ENCODE data around the gene ZNF607. TPM values are rescaled to one million over a fixed set of nuclear protein-coding genes. Genes with fewer than 3 reads are reported as not detected.

The ZNF607 gene
- total and polyA plus RNA-seq, 3 experiments from 2014 or later: 7.1 to 8.8 (median 7.7) TPM

- peaks cover 45 to 78% (median 70%) of the 10 kb centered on the region in 3 donors for H3K36me3 Mint-ChIP-seq
- Histone ChIP-seq H3K27me3 (ENCODE audit: insufficient read depth, low read length, poor library complexity, severe bottlenecking) (no peaks in the 10 kb centered on the region), H3K36me3 (ENCODE audit: insufficient read depth, low read length) (peaks cover 9% of the 10 kb centered on the region), H3K27ac (ENCODE audit: low read depth, low read length) (no peak overlapping the region), H3K9me3 (ENCODE audit: low read length) (peaks cover 6% of the 10 kb centered on the region), H3K4me3 (ENCODE audit: low read length) (no peak overlapping the region), H3K4me1 (ENCODE audit: insufficient read depth, low read length) (no peaks in the 10 kb centered on the region)
- DNase-seq: no peak
- no peaks in the 10 kb centered on the region for H3K27me3 Mint-ChIP-seq
- peak overlapping the region in 1 of 8 donors; percentile 45 for H3K27ac Mint-ChIP-seq
- no peaks in the 10 kb centered on the region for H3K4me1 Mint-ChIP-seq
- no peak overlapping the region for H3K4me3 Mint-ChIP-seq
- CTCF ChIA-PET: no interaction called here
- POLR2A ChIA-PET: no interaction called here
- H3K9me3 Mint-ChIP-seq: peaks cover 18 to 59% (median 41%) of the 10 kb centered on the region in 5 donors
Observed at GRCh38 chr19:37706052-37706605, 13.4 kb downstream of the ZNF607 start.

- CTCF ChIA-PET: no interaction called here
- no peak overlapping the region for H3K4me3 ChIP-seq (ENCODE audit: low read length)
- H3K27ac Mint-ChIP-seq: no peak overlapping the region
- no peaks in the 10 kb centered on the region for H3K27me3 Mint-ChIP-seq
- no peaks in the 10 kb centered on the region for H3K27me3 ChIP-seq (ENCODE audit: insufficient read depth, low read length, poor library complexity, severe bottlenecking)
- peaks cover 10% of the 10 kb centered on the region for H3K36me3 ChIP-seq (ENCODE audit: insufficient read depth, low read length)
- DNase-seq: no peak
- H3K4me3 Mint-ChIP-seq: no peak overlapping the region
- no peaks in the 10 kb centered on the region for H3K4me1 ChIP-seq (ENCODE audit: insufficient read depth, low read length)
- POLR2A ChIA-PET: no interaction called here
- H3K4me1 Mint-ChIP-seq: no peaks in the 10 kb centered on the region
- no peak overlapping the region for H3K27ac ChIP-seq (ENCODE audit: low read depth, low read length)
- peaks cover 40 to 69% (median 53%) of the 10 kb centered on the region in 3 donors for H3K36me3 Mint-ChIP-seq
- peaks cover 27% of the 10 kb centered on the region for H3K9me3 ChIP-seq (ENCODE audit: low read length)
- H3K9me3 Mint-ChIP-seq: peaks cover 14 to 71% (median 51%) of the 10 kb centered on the region in 5 donors
Observed at GRCh38 chr19:37699057-37699456, 20.5 kb downstream of the ZNF607 start.

GRCh38 chr19:37698216-37698615 lies 21.3 kb downstream of the ZNF607 start:
- peak overlapping the region in 1 of 7 donors; percentile 22 for H3K4me3 Mint-ChIP-seq
- POLR2A ChIA-PET: no interaction called here
- CTCF ChIA-PET: no interaction called here
- H3K27me3 ChIP-seq (ENCODE audit: insufficient read depth, low read length, poor library complexity, severe bottlenecking): no peaks in the 10 kb centered on the region
- H3K27ac ChIP-seq (ENCODE audit: low read depth, low read length): no peak overlapping the region
- H3K4me3 ChIP-seq (ENCODE audit: low read length): no peak overlapping the region
- DNase-seq: no peak
- H3K36me3 Mint-ChIP-seq: peaks cover 37 to 63% (median 47%) of the 10 kb centered on the region in 3 donors
- H3K9me3 Mint-ChIP-seq: peaks cover 14 to 69% (median 51%) of the 10 kb centered on the region in 5 donors
- H3K27me3 Mint-ChIP-seq: no peaks in the 10 kb centered on the region
- peaks cover 10% of the 10 kb centered on the region for H3K36me3 ChIP-seq (ENCODE audit: insufficient read depth, low read length)
- H3K4me1 ChIP-seq (ENCODE audit: insufficient read depth, low read length): no peaks in the 10 kb centered on the region
- H3K9me3 ChIP-seq (ENCODE audit: low read length): peaks cover 27% of the 10 kb centered on the region
- no peaks in the 10 kb centered on the region for H3K4me1 Mint-ChIP-seq
- H3K27ac Mint-ChIP-seq: no peak overlapping the region

GRCh38 chr19:37695144-37695899 lies 24.2 kb downstream of the ZNF607 start:
- POLR2A ChIA-PET: no interaction called here
- H3K36me3 Mint-ChIP-seq: peaks cover 22 to 49% (median 36%) of the 10 kb centered on the region in 3 donors
- CTCF ChIA-PET: no interaction called here
- peaks cover 11 to 62% (median 38%) of the 10 kb centered on the region in 5 donors for H3K9me3 Mint-ChIP-seq
- no peaks in the 10 kb centered on the region for H3K27me3 Mint-ChIP-seq
- no peak overlapping the region for H3K27ac ChIP-seq (ENCODE audit: low read depth, low read length)
- no peak overlapping the region for H3K27ac Mint-ChIP-seq
- H3K9me3 ChIP-seq (ENCODE audit: low read length): peaks cover 25% of the 10 kb centered on the region
- H3K4me1 ChIP-seq (ENCODE audit: insufficient read depth, low read length): no peaks in the 10 kb centered on the region
- H3K4me3 ChIP-seq (ENCODE audit: low read length): no peak overlapping the region
- no peak for DNase-seq
- no peak overlapping the region for H3K4me3 Mint-ChIP-seq
- peaks cover 10 to 12% (median 11%) of the 10 kb centered on the region in 3 donors for H3K4me1 Mint-ChIP-seq
- H3K36me3 ChIP-seq (ENCODE audit: insufficient read depth, low read length): peaks cover 10% of the 10 kb centered on the region
- H3K27me3 ChIP-seq (ENCODE audit: insufficient read depth, low read length, poor library complexity, severe bottlenecking): no peaks in the 10 kb centered on the region

- Histone ChIP-seq H3K36me3 (ENCODE audit: insufficient read depth, low read length) (no peaks in the 10 kb centered on the region), H3K9me3 (ENCODE audit: low read length) (peaks cover 6% of the 10 kb centered on the region), H3K27me3 (ENCODE audit: insufficient read depth, low read length, poor library complexity, severe bottlenecking) (no peaks in the 10 kb centered on the region), H3K4me1 (ENCODE audit: insufficient read depth, low read length) (no peaks in the 10 kb centered on the region), H3K27ac (ENCODE audit: low read depth, low read length) (no peak overlapping the region), H3K4me3 (ENCODE audit: low read length) (no peak overlapping the region)
- Mint-ChIP-seq H3K4me1 (peaks cover 11 to 12% (median 11%) of the 10 kb centered on the region in 3 donors), H3K27me3 (no peaks in the 10 kb centered on the region), H3K9me3 (peaks cover 3 to 45% (median 22%) of the 10 kb centered on the region in 5 donors), H3K4me3 (peak overlapping the region in 4 of 7 donors; percentile 5 to 38 (median 10)), H3K36me3 (peaks cover 10 to 36% (median 18%) of the 10 kb centered on the region in 3 donors), H3K27ac (peak overlapping the region in 1 of 8 donors; percentile 27)
- POLR2A ChIA-PET: interaction anchor here (1.3 to 1.8 kb wide), 3 partner anchors 38 to 224 kb away, joined by 5 to 10 read pairs (median 6); partner anchors contain the start of genes ZFP30, ZNF540, ZNF570 and ZNF571
- DNase-seq: no peak
- CTCF ChIA-PET: interaction anchor here (1.4 kb wide), 1 partner anchor 26 kb away, joined by 5 read pairs; the partner anchor contains the start of gene ZNF607
Observed at GRCh38 chr19:37692956-37693620, 26.5 kb downstream of the ZNF607 start.

- Histone ChIP-seq H3K27me3 (ENCODE audit: insufficient read depth, low read length, poor library complexity, severe bottlenecking) (no peaks in the 10 kb centered on the region), H3K4me3 (ENCODE audit: low read length) (peak overlapping the region; percentile 87), H3K36me3 (ENCODE audit: insufficient read depth, low read length) (no peaks in the 10 kb centered on the region), H3K4me1 (ENCODE audit: insufficient read depth, low read length) (no peaks in the 10 kb centered on the region), H3K9me3 (ENCODE audit: low read length) (peaks cover 2% of the 10 kb centered on the region), H3K27ac (ENCODE audit: low read depth, low read length) (peak overlapping the region; percentile 60)
- peaks cover 3 to 41% (median 18%) of the 10 kb centered on the region in 5 donors for H3K9me3 Mint-ChIP-seq
- DNase-seq: peak; percentile 47 to 86 (median 74)
- peaks cover 3 to 34% (median 13%) of the 10 kb centered on the region in 3 donors for H3K36me3 Mint-ChIP-seq
- peak overlapping the region; percentile 72 to 95 (median 90) for H3K27ac Mint-ChIP-seq
- peak overlapping the region; percentile 86 to 94 (median 92) for H3K4me3 Mint-ChIP-seq
- POLR2A ChIA-PET: interaction anchor here (1.1 to 1.8 kb wide), 4 partner anchors 37 to 223 kb away, joined by 4 to 10 read pairs (median 6); partner anchors contain the start of genes ZFP30, ZNF540, ZNF570 and ZNF571
- CTCF ChIA-PET: interaction anchor here (1.4 kb wide), 1 partner anchor 27 kb away, joined by 5 read pairs; the partner anchor contains the start of gene ZNF607
- H3K27me3 Mint-ChIP-seq: no peaks in the 10 kb centered on the region
- H3K4me1 Mint-ChIP-seq: peaks cover 11 to 12% (median 11%) of the 10 kb centered on the region in 3 donors
Observed at GRCh38 chr19:37691881-37692504, 27.6 kb downstream of the ZNF607 start.

GRCh38 chr19:37683520-37683919 lies 36.0 kb downstream of the ZNF607 start:
- ChIA-PET POLR2A (no interaction called here), CTCF (no interaction called here)
- DNase-seq: no peak
- no peak overlapping the region for H3K4me3 Mint-ChIP-seq
- H3K27me3 Mint-ChIP-seq: no peaks in the 10 kb centered on the region
- H3K27ac Mint-ChIP-seq: no peak overlapping the region
- no peaks in the 10 kb centered on the region for H3K4me1 Mint-ChIP-seq
- no peaks in the 10 kb centered on the region for H3K36me3 ChIP-seq (ENCODE audit: insufficient read depth, low read length)
- peaks cover 4% of the 10 kb centered on the region for H3K9me3 ChIP-seq (ENCODE audit: low read length)
- no peak overlapping the region for H3K4me3 ChIP-seq (ENCODE audit: low read length)
- no peak overlapping the region for H3K27ac ChIP-seq (ENCODE audit: low read depth, low read length)
- H3K9me3 Mint-ChIP-seq: peaks cover 19 to 52% (median 35%) of the 10 kb centered on the region in 5 donors
- H3K36me3 Mint-ChIP-seq: peaks cover 4 to 48% (median 40%) of the 10 kb centered on the region in 3 donors
- H3K27me3 ChIP-seq (ENCODE audit: insufficient read depth, low read length, poor library complexity, severe bottlenecking): no peaks in the 10 kb centered on the region
- no peaks in the 10 kb centered on the region for H3K4me1 ChIP-seq (ENCODE audit: insufficient read depth, low read length)

All from CD8-positive, alpha-beta memory T cell (primary cell).